ENCODE data around the gene MARK2.

- TF ChIP-seq CTCF (IDR thresholded peaks at IDR 0.05) (no peak), POLR2A (IDR thresholded peaks at IDR 0.05) (no peak)
These were observed 40.9 kb downstream of the MARK2 start for GRCh38 chr11:63879598-63880402.
